Epithelial cell of esophagus (primary cell): ENCODE data around the gene PTBP1.
A peak's percentile ranks its signal among the peaks of the same experiment; 100 is the strongest.

Experiments used
- DNase-seq: peaks from one replicate; pipeline ENCODE4 v3.0.0; 2010; ENCODE audit warnings: low read depth
- H3K4me3 ChIP-seq: 2 replicates; pipeline ENCODE4 v1.5.1; 2011; ENCODE audit warnings: mild to moderate bottlenecking, low read length, control low read depth
- CTCF ChIP-seq: IDR thresholded peaks from 2 replicates; pipeline ENCODE4 v1.5.1; 2011; ENCODE audit warnings: low read depth, mild to moderate bottlenecking, low read length, control low read depth, inconsistent platforms; ENCODE audit not compliant: insufficient read depth; ENCODE audit errors: missing control alignments

PTBP1 gene

GRCh38 chr19:798415-799075, 1.3 kb downstream of the PTBP1 start:
- no peak for TF ChIP-seq CTCF
- DNase-seq = no peak
- H3K4me3 ChIP-seq = peak overlapping the region; percentile 54

- DNase-seq = peak; percentile 47
- peak overlapping the region; percentile 54 for H3K4me3 ChIP-seq
- peak; percentile 40 for TF ChIP-seq CTCF
Measured at GRCh38 chr19:799076-799881, 2.0 kb downstream of the PTBP1 start.

- H3K4me3 ChIP-seq = peak overlapping the region; percentile 54
- TF ChIP-seq CTCF = no peak
- DNase-seq = peak; percentile 85
Measured at GRCh38 chr19:800360-801029, 3.2 kb downstream of the PTBP1 start.

- DNase-seq = no peak
- no peak for TF ChIP-seq CTCF
- H3K4me3 ChIP-seq = peak overlapping the region; percentile 54
Measured at GRCh38 chr19:801030-801860, 4.0 kb downstream of the PTBP1 start.

- peak; percentile 41 for DNase-seq
- H3K4me3 ChIP-seq = peak overlapping the region; percentile 54
- TF ChIP-seq CTCF = no peak
Measured at GRCh38 chr19:801861-802497, 4.7 kb downstream of the PTBP1 start.

GRCh38 chr19:802498-803098, 5.3 kb downstream of the PTBP1 start:
- H3K4me3 ChIP-seq = no peak overlapping the region

More at GRCh38 chr19:802498-803098, 5.3 kb downstream of the PTBP1 start:
- TF ChIP-seq CTCF = no peak
- no peak for DNase-seq
